Neural progenitor cell (in vitro differentiated cells): Measurements from ENCODE around the gene MX2. TPM values are rescaled to one million over a fixed set of nuclear protein-coding genes. Genes with fewer than 3 reads are reported as not detected.
A peak's percentile ranks its signal among the peaks of the same experiment; 100 is the strongest.
"Not testable (repeated sequence)": the region's sequence is repeated elsewhere in the genome, so short reads cannot be mapped to it uniquely, and the experiment has no call there.

ENCODE experiments used
- DNase-seq: peaks from one replicate; pipeline ENCODE4 v3.0.0-alpha.2; 2016; ENCODE audit warnings: low spot score
- H2AFZ ChIP-seq: fragments of 200-600 bp; sonication (generic); replicated peaks from 2 replicates; pipeline ENCODE4 v1.6.1; 2016; ENCODE audit warnings: antibody characterized with exemption
- H3F3A ChIP-seq: fragments of 200-600 bp; sonication (generic); 2 replicates; pipeline ENCODE4 v1.6.1; 2016; ENCODE audit warnings: antibody characterized with exemption, low read depth
- H3K27ac ChIP-seq: fragments of 200-600 bp; sonication (generic); 2 replicates; pipeline ENCODE4 v1.5.1; 2016; ENCODE audit warnings: mild to moderate bottlenecking
- H3K27me3 ChIP-seq: fragments of 200-600 bp; sonication (generic); 2 replicates; pipeline ENCODE4 v1.6.1; 2016; ENCODE audit warnings: mild to moderate bottlenecking, moderate library complexity
- H3K36me3 ChIP-seq: fragments of 200-600 bp; sonication (generic); 2 replicates; pipeline ENCODE4 v1.5.1; 2016
- H3K4me1 ChIP-seq: fragments of 200-600 bp; sonication (generic); 2 replicates; pipeline ENCODE4 v1.6.1; 2016; ENCODE audit warnings: mixed run types
- H3K4me2 ChIP-seq: fragments of 200-600 bp; sonication (generic); 2 replicates; pipeline ENCODE4 v1.6.1; 2016
- H3K4me3 ChIP-seq: fragments of 200-600 bp; sonication (generic); 2 replicates; pipeline ENCODE4 v1.5.1; 2016
- H3K79me2 ChIP-seq: fragments of 200-600 bp; sonication (generic); 2 replicates; pipeline ENCODE4 v1.6.1; 2016; ENCODE audit warnings: low read depth
- H3K9ac ChIP-seq: fragments of 200-600 bp; sonication (generic); 2 replicates; pipeline ENCODE4 v1.6.1; 2016
- H3K9me3 ChIP-seq: fragments of 200-600 bp; sonication (generic); 2 replicates; pipeline ENCODE4 v1.5.1; 2016; ENCODE audit warnings: low read depth
- H4K20me1 ChIP-seq: fragments of 200-600 bp; sonication (generic); 2 replicates; pipeline ENCODE4 v1.6.1; 2016; ENCODE audit warnings: low read depth
- H3K27ac Mint-ChIP-seq: 3 replicates; pipeline ENCODE4 v1.8.0; 2021; ENCODE audit warnings: mixed read lengths
- H3K27me3 Mint-ChIP-seq: 2 replicates; pipeline ENCODE4 v1.8.0; 2022; ENCODE audit warnings: low read depth, mild to moderate bottlenecking, inconsistent platforms, moderate library complexity, mixed read lengths; ENCODE audit not compliant: insufficient read depth
- H3K36me3 Mint-ChIP-seq: 3 replicates; pipeline ENCODE4 v1.8.0; 2021; ENCODE audit warnings: mixed read lengths
- H3K4me1 Mint-ChIP-seq: 3 replicates; pipeline ENCODE4 v1.8.0; 2021; ENCODE audit warnings: mixed read lengths
- H3K4me3 Mint-ChIP-seq: 3 replicates; pipeline ENCODE4 v1.8.0; 2021; ENCODE audit warnings: mild to moderate bottlenecking, moderate library complexity, mixed read lengths
- H3K9me3 Mint-ChIP-seq: 3 replicates; pipeline ENCODE4 v1.8.0; 2020; ENCODE audit warnings: mixed read lengths
- EZH2 ChIP-seq: fragments of 200-600 bp; sonication (generic); IDR thresholded peaks from 2 replicates; pipeline ENCODE4 v1.6.1; 2017; ENCODE audit warnings: antibody characterized with exemption, mild to moderate bottlenecking, moderate library complexity
- EZH2phosphoT487 ChIP-seq: fragments of 200-600 bp; sonication (generic); IDR thresholded peaks from 2 replicates; pipeline ENCODE4 v1.6.1; 2017; ENCODE audit warnings: antibody characterized with exemption
- total RNA-seq: library from RNA; depleted of rRNA; stranded (reverse); fragments of >200 nt; gene quantifications from 2 replicates; pipeline ENCODE4 v1.2.3, GENCODE V29; 2015; ENCODE audit warnings: low replicate concordance
- TF ChIP-seq, protein P1 (sequence below): fragments of 200-600 bp; sonication (generic); IDR thresholded peaks from 2 replicates; pipeline ENCODE4 v1.5.1; 2017; ENCODE audit warnings: antibody characterized with exemption, mild to moderate bottlenecking

Gene MX2
- total RNA-seq, 1 donor from 2014 or later = 3.3 TPM

DNA sequence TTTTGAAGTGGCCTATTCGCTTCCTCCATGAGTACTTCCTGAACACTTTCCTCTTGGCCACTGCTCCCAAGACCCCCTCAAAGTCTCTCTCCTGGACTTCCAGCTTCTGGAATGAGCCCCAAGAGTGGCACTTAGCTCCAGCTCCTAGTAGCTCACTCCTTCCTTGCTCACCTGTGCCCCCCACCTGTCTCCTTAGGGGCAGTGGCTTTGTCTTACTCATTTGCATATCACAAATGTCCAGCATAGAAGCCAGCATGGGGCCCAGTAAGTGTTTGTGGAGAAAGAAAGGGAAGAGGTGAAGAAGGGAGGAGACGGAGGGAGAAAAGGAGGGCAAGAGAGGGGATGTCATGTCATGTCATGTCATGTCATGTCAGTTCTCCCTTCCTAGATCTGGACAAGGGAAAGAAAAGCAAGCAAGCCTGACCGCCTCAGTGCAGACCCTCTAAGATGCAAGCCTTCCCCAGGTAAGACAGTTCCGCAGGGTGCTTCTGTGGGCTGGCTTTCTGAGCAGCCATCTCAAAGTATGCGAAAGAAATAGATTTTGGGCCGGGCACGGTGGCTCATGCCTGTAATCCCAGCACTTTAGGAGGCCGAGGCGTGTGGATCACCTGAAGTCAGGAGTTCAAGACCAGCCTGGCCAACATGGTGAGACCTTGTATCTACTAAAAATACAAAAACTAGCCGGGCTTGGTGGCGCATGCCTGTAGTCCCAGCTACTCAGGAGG is 57.3 kb downstream of the MX2 start:
- no peaks in the 10 kb centered on the region for H4K20me1 ChIP-seq
- H3K79me2 ChIP-seq = no peaks in the 10 kb centered on the region
- H3K36me3 Mint-ChIP-seq = no peaks in the 10 kb centered on the region
- H3K4me2 ChIP-seq = no peak overlapping the region
- H3K27ac Mint-ChIP-seq = no peak overlapping the region
- H3F3A ChIP-seq = no peaks in the 10 kb centered on the region
- H3K27me3 Mint-ChIP-seq = peaks cover 11% of the 10 kb centered on the region
- no peaks in the 10 kb centered on the region for H3K9me3 ChIP-seq
- H2AFZ ChIP-seq = no peak overlapping the region
- peak overlapping the region; percentile 30 for H3K4me3 Mint-ChIP-seq
- H3K36me3 ChIP-seq = no peaks in the 10 kb centered on the region
- no peak overlapping the region for H3K9ac ChIP-seq
- no peak overlapping the region for H3K4me3 ChIP-seq
- H3K27me3 ChIP-seq = peaks cover 18% of the 10 kb centered on the region
- peaks cover 17% of the 10 kb centered on the region for H3K4me1 Mint-ChIP-seq
- peaks cover 11% of the 10 kb centered on the region for H3K9me3 Mint-ChIP-seq
- TF ChIP-seq, protein P1, sequence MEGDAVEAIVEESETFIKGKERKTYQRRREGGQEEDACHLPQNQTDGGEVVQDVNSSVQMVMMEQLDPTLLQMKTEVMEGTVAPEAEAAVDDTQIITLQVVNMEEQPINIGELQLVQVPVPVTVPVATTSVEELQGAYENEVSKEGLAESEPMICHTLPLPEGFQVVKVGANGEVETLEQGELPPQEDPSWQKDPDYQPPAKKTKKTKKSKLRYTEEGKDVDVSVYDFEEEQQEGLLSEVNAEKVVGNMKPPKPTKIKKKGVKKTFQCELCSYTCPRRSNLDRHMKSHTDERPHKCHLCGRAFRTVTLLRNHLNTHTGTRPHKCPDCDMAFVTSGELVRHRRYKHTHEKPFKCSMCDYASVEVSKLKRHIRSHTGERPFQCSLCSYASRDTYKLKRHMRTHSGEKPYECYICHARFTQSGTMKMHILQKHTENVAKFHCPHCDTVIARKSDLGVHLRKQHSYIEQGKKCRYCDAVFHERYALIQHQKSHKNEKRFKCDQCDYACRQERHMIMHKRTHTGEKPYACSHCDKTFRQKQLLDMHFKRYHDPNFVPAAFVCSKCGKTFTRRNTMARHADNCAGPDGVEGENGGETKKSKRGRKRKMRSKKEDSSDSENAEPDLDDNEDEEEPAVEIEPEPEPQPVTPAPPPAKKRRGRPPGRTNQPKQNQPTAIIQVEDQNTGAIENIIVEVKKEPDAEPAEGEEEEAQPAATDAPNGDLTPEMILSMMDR = no peak
- no peak for TF ChIP-seq EZH2
- no peak for TF ChIP-seq EZH2phosphoT487
- H3K27ac ChIP-seq = no peak overlapping the region
- no peak for DNase-seq
- no peaks in the 10 kb centered on the region for H3K4me1 ChIP-seq

DNA sequence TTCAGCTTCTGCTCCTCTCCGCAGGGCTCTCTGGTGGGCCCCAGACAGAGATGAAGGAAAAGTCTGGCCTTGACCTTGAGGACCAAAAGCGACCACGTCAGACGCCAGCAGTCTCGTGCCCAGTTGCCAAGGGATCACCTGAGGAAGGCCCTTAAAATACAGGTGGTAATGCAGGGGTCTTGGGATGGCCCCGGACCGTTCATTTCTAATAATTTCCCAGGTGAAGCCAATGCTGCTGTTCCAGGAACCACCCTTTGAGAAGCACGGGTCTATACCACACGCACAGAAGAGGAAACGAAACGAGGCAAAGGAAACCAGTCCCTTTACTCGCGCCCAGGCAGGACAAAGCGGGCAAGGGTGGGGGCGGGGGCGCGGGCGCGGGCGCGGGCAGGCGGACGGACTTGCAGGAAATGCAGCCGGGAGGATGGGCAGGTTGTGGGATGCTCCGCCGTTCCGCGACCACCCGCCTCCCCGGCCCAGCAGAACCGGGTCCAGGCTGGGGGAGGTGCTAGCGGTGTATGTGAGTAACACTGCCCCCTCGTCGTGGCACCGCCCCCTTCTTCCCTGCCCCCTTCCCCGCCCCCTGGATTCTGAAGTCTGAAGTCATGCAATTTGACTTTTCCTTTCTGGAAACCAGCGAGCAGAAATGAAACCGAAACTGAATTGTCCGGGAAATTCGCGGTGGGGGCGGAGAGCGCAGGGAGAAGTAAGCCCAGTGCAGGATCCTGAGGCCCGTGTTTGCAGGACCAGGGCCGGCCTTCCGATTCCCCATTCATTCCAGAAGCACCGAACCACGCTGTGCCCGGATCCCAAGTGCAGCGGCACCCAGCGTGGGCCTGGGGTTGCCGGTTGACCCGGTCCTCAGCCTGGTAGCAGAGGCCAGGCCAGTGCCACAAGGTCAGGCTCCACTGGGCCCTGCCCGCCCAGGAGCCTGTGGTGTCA is 58.4 kb downstream of the MX2 start:
- Mint-ChIP-seq H3K27me3 (peaks cover 11% of the 10 kb centered on the region), H3K36me3 (peaks cover 3% of the 10 kb centered on the region), H3K27ac (no peak overlapping the region), H3K9me3 (peaks cover 4% of the 10 kb centered on the region), H3K4me1 (peaks cover 17% of the 10 kb centered on the region), H3K4me3 (peak overlapping the region; percentile 87)
- Histone ChIP-seq H3K9me3 (no peaks in the 10 kb centered on the region), H3K27ac (no peak overlapping the region), H3K4me3 (peak overlapping the region; percentile 58), H3F3A (no peaks in the 10 kb centered on the region), H3K4me1 (no peaks in the 10 kb centered on the region), H3K9ac (no peak overlapping the region), H2AFZ (peak overlapping the region; percentile 94), H3K4me2 (peak overlapping the region; percentile 83), H3K36me3 (no peaks in the 10 kb centered on the region), H3K79me2 (no peaks in the 10 kb centered on the region), H3K27me3 (peaks cover 27% of the 10 kb centered on the region), H4K20me1 (no peaks in the 10 kb centered on the region)
- DNase-seq = peak; percentile 59
- TF ChIP-seq EZH2 (no peak), EZH2phosphoT487 (no peak)
- TF ChIP-seq, protein P1 = no peak

DNA sequence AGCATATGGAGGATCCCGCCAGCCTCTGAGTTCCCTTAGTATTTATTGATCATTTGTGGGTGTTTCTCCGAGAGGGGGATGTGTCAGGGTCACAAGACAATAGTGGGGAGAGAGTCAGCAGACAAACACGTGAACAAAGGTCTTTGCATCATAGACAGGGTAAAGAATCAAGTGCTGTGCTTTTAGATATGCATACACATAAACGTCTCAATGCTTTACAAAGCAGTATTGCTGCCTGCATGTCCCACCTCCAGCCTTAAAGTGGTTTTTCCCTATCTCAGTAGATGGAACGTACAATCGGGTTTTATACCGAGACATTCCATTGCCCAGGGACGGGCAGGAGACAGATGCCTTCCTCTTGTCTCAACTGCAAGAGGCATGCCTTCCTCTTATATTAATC is 59.2 kb downstream of the MX2 start:
- H3K4me3 ChIP-seq, H3K9me3 ChIP-seq, H3F3A ChIP-seq, H3K36me3 Mint-ChIP-seq, H3K27ac Mint-ChIP-seq, H3K9ac ChIP-seq, H3K4me1 ChIP-seq, H2AFZ ChIP-seq, H3K79me2 ChIP-seq, H3K36me3 ChIP-seq, H3K9me3 Mint-ChIP-seq, H4K20me1 ChIP-seq, DNase-seq, H3K27ac ChIP-seq: not testable (repeated sequence)
- Mint-ChIP-seq H3K4me3 (peak overlapping the region; percentile 87), H3K27me3 (peaks cover 14% of the 10 kb centered on the region), H3K4me1 (peaks cover 17% of the 10 kb centered on the region)
- H3K4me2 ChIP-seq = peak overlapping the region; percentile 83
- H3K27me3 ChIP-seq = peaks cover 35% of the 10 kb centered on the region
